Measurements from ENCODE around the gene DST. TPM values are rescaled to one million over a fixed set of nuclear protein-coding genes. Genes with fewer than 3 reads are reported as not detected.

Gene DST
- total and polyA plus RNA-seq, 2 of the 8 experiments (the other 6 are each of a cell fraction or from before 2014, with no cell fraction given), result 49.4 to 116 TPM

- H3K14ac ChIP-seq (ENCODE audit: insufficient read length), result no peak overlapping the region
- no peak overlapping the region for H3K4me3 ChIP-seq (ENCODE audit: extremely low read depth in 1 of 4, insufficient read depth in 2 of 4, low read depth in 3 of 4, low read length in 4 of 4)
- POLR2A ChIA-PET (ENCODE audit: partially characterized antibody), result no interaction called here
- peaks cover 0 to 36% (median 13%) of the 10 kb centered on the region in 4 experiments; a peak in 5 of 8 replicates for H3K36me3 ChIP-seq (ENCODE audit: control insufficient read depth in 2 of 4, insufficient read depth in 4 of 4, low read length in 3 of 4)
- no peaks in the 10 kb centered on the region for H3K4me1 ChIP-seq (replicated peaks in 1 of 4; ENCODE audit: control insufficient read depth in 3 of 4, insufficient read depth in 4 of 4, low read length in 3 of 4)
- no peak overlapping the region for H2AFZ ChIP-seq (ENCODE audit: low read length)
- H2BK5ac ChIP-seq (ENCODE audit: low read depth, low read length), result no peak overlapping the region
- no peak overlapping the region for H2BK120ac ChIP-seq (replicated peaks; ENCODE audit: low read depth, low read length)
- H2AK5ac ChIP-seq (ENCODE audit: low read depth, low read length), result no peak overlapping the region
- no peaks in the 10 kb centered on the region for H3K9me3 ChIP-seq (ENCODE audit: insufficient read depth in 2 of 2, low read depth in 1 of 2, low read length in 1 of 2)
- H2BK15ac ChIP-seq (ENCODE audit: low read length), result no peak overlapping the region
- H3K4ac ChIP-seq (replicated peaks; ENCODE audit: insufficient read length, low read depth, low read length), result no peak overlapping the region
- H3K23ac ChIP-seq (ENCODE audit: insufficient read length), result no peak overlapping the region
- H4K91ac ChIP-seq (replicated peaks; ENCODE audit: insufficient read length, low read length), result no peak overlapping the region
- H3K18ac ChIP-seq (ENCODE audit: extremely low read depth, low read length), result no peak overlapping the region
- H4K20me1 ChIP-seq (replicated peaks in 1 of 2; ENCODE audit: control insufficient read depth in 1 of 2, insufficient read depth in 2 of 2, low read length in 2 of 2), result peaks cover 0 to 2% of the 10 kb centered on the region in 2 experiments
- H3K23me2 ChIP-seq (ENCODE audit: low read depth, low read length), result no peaks in the 10 kb centered on the region
- TF ChIP-seq CEBPB (IDR thresholded peaks at IDR 0.05; ENCODE audit: low read depth, low read length), result no peak
- no peak for TF ChIP-seq CBX8 (IDR thresholded peaks at IDR 0.05; ENCODE audit: borderline replicate concordance, low read depth, low read length)
- no peak for TF ChIP-seq GABPA (IDR thresholded peaks at IDR 0.05; ENCODE audit: borderline replicate concordance, insufficient read depth, low read length)
- TF ChIP-seq ATF2 (IDR thresholded peaks at IDR 0.05; ENCODE audit: low read length), result no peak
- TF ChIP-seq RXRA (IDR thresholded peaks at IDR 0.05; ENCODE audit: insufficient read depth, low read depth, low read length), result no peak
- TF ChIP-seq ZNF274 (IDR thresholded peaks at IDR 0.05; ENCODE audit: borderline replicate concordance, extremely low read depth, low read length), result no peak
- no peak for TF ChIP-seq JUND (IDR thresholded peaks at IDR 0.05; ENCODE audit: low read length)
- no peak for TF ChIP-seq USF2 (IDR thresholded peaks at IDR 0.05; ENCODE audit: low read length)
- H3K4me2 ChIP-seq (ENCODE audit: insufficient read depth in 1 of 2, low read depth in 2 of 2, low read length in 2 of 2), result no peak overlapping the region
- no peak overlapping the region for H2BK20ac ChIP-seq (ENCODE audit: low read length)
- H3K27ac ChIP-seq (ENCODE audit: low read depth, low read length), result no peak overlapping the region
- no peaks in the 10 kb centered on the region for H3K27me3 ChIP-seq (replicated peaks in 1 of 4; ENCODE audit: control insufficient read depth in 3 of 4, extremely low read depth in 1 of 4, insufficient read depth in 3 of 4, low read length in 3 of 4)
- H3K79me2 ChIP-seq (ENCODE audit: control insufficient read depth in 1 of 2, insufficient read depth in 2 of 2, low read length in 2 of 2), result no peaks in the 10 kb centered on the region
- CTCF ChIA-PET (ENCODE audit: partially characterized antibody), result interaction anchor here (1.5 kb wide), 1 partner anchor 82 kb away, joined by 3 read pairs; no protein-coding TSS in a partner anchor
- no peak overlapping the region for H2BK12ac ChIP-seq (ENCODE audit: low read depth, low read length)
- DNase-seq (ENCODE audit: low read depth in 1 of 2, low spot score in 2 of 2) (no peak), FAIRE-seq (no peak)
- H4K8ac ChIP-seq (ENCODE audit: extremely low read depth, insufficient read depth, low read length), result no peak overlapping the region
- H3K79me1 ChIP-seq (ENCODE audit: low read depth, low read length), result no peaks in the 10 kb centered on the region
- H3K56ac ChIP-seq (replicated peaks; ENCODE audit: insufficient read length, low read depth, low read length), result no peak overlapping the region
- WGBS, 2 experiments (ENCODE audit: extremely low coverage in 1 of 2, insufficient coverage in 1 of 2, insufficient read length in 1 of 2, insufficient replicate concordance in 2 of 2, low coverage in 1 of 2, low lambda C conversion rate in 2 of 2, missing lambda C conversion rate in 1 of 2), result 86% methylated on average over 2 of the region's 2 CpGs; no CpG with 5 or more reads in 1 of the 2 experiments
- H4K5ac ChIP-seq (ENCODE audit: insufficient read length, low read depth, low read length), result no peak overlapping the region
- H3K9ac ChIP-seq (replicated peaks in 1 of 4; ENCODE audit: extremely low read depth in 1 of 4, low read depth in 3 of 4, low read length in 3 of 4), result no peak overlapping the region
These were observed 154.4 kb downstream of the DST start for GRCh38 chr6:56488281-56488680.
